Activated B cell treated with CpG ODN at 0.5 μM for 24 hours (primary cell): Measurements from ENCODE around the gene CABP7. TPM values are rescaled to one million over a fixed set of nuclear protein-coding genes. Genes with fewer than 3 reads are reported as not detected.
A peak's percentile ranks its signal among the peaks of the same experiment; 100 is the strongest.

Experiments used
- ATAC-seq: fragments of 200-7000 bp; cut with Tn5 transposase; one replicate; pipeline ENCODE4 v1.10.0; 2021; ENCODE audit warnings: low read depth, mild to moderate bottlenecking, moderate library complexity
- CTCF ChIA-PET: fragments of 350-600 bp; sonication (Branson Sonifier 250); formaldehyde crosslinking; loops from one replicate; lab custom pipeline; 2021; ENCODE audit warnings: antibody characterized with exemption; lab: Charles Lee
- POLR2A ChIA-PET: fragments of 350-600 bp; sonication (Branson Sonifier 250); formaldehyde crosslinking; loops from one replicate; lab custom pipeline; 2021; ENCODE audit warnings: antibody characterized with exemption; lab: Charles Lee
- DNase-seq: peaks from one replicate; pipeline ENCODE4 v3.0.0; 2022
- H3K27ac Mint-ChIP-seq: one replicate; pipeline ENCODE4 v1.8.0; 2020; ENCODE audit warnings: mixed read lengths
- H3K27me3 Mint-ChIP-seq: one replicate; pipeline ENCODE4 v1.8.0; 2021; ENCODE audit warnings: mixed read lengths
- H3K36me3 Mint-ChIP-seq: one replicate; pipeline ENCODE4 v1.8.0; 2021; ENCODE audit warnings: low read depth, mixed read lengths
- H3K4me1 Mint-ChIP-seq: one replicate; pipeline ENCODE4 v1.8.0; 2021; ENCODE audit warnings: mixed read lengths
- H3K4me3 Mint-ChIP-seq: one replicate; pipeline ENCODE4 v1.8.0; 2020; ENCODE audit warnings: mild to moderate bottlenecking, mixed read lengths
- H3K9me3 Mint-ChIP-seq: one replicate; pipeline ENCODE4 v1.8.0; 2020; ENCODE audit warnings: mixed read lengths
- CTCF ChIP-seq: fragments of 200-600 bp; IDR thresholded peaks from one replicate; pipeline ENCODE4 v1.8.0; 2022; ENCODE audit warnings: antibody characterized with exemption, mild to moderate bottlenecking
- intact Hi-C: fragments of 100-400 bp; cut with micrococcal nuclease; formaldehyde crosslinking; loops from one replicate; pipeline ENCODE4 v1.15.1; 2024
- total RNA-seq: library from RNA; stranded (reverse); gene quantifications from 2 replicates; pipeline ENCODE4 v1.2.3, GENCODE V29; 2022

The CABP7 gene
- total RNA-seq, 1 donor from 2014 or later: 0.07 TPM

GRCh38 chr22:29702000-29702930 lies 17.5 kb upstream of the CABP7 start:
- Mint-ChIP-seq H3K27ac (no peak overlapping the region), H3K27me3 (peaks cover 7% of the 10 kb centered on the region), H3K9me3 (no peaks in the 10 kb centered on the region), H3K36me3 (peaks cover 9% of the 10 kb centered on the region), H3K4me1 (peaks cover 20% of the 10 kb centered on the region), H3K4me3 (no peak overlapping the region)
- ATAC-seq (no peak), DNase-seq (no peak)
- no peak for TF ChIP-seq CTCF
- ChIA-PET CTCF (interaction anchor here (1.6 kb wide), 2 partner anchors 13 to 303 kb away, joined by 3 to 6 read pairs; no protein-coding TSS in a partner anchor), POLR2A (no interaction called here)
- intact Hi-C loops: no loop called here

- H3K27ac Mint-ChIP-seq: no peak overlapping the region
- intact Hi-C loops: no loop called here
- ATAC-seq (peak; percentile 60), DNase-seq (no peak)
- no peak for TF ChIP-seq CTCF
- ChIA-PET POLR2A (no interaction called here), CTCF (interaction anchor here (1.6 kb wide), 1 partner anchor 13 kb away, joined by 3 read pairs; no protein-coding TSS in a partner anchor)
- H3K27me3 Mint-ChIP-seq: peaks cover 10% of the 10 kb centered on the region
- peaks cover 3% of the 10 kb centered on the region for H3K36me3 Mint-ChIP-seq
- H3K9me3 Mint-ChIP-seq: no peaks in the 10 kb centered on the region
- peak overlapping the region; percentile 37 for H3K4me3 Mint-ChIP-seq
- H3K4me1 Mint-ChIP-seq: peaks cover 20% of the 10 kb centered on the region
Measured at GRCh38 chr22:29702931-29703501, 16.8 kb upstream of the CABP7 start.

DNA sequence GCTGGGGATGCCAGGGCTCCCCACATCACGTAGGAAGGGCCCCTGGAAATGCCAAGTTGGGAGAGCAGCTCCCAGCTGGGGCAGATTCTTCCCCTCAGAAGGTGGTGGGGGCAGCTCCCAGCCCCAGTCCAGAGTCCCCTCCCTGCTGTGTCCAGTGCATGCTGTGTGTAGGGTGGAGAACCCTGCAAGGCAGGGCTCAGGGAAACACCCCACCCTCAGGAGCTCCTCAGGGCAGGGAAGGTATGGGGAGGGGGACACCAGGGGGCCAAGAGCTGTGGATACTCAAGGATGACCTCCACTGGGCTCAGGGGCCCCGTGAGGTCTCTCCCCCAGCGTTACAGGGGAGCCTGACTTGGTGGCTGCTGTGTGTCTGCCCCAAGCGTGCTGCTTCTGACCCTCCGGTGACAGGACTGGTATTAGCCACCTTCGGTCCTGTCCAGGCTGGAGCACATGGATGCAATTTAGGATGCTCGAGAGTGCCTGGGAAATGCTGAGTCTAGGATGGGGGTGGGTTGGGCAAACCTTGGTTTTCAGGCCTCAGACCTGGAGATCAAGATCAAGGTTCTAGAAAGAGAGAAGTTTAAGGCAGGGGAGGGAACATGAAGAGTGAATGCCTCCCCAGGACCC lies 16.1 kb upstream of the CABP7 start:
- Mint-ChIP-seq H3K36me3 (no peaks in the 10 kb centered on the region), H3K27ac (no peak overlapping the region), H3K4me1 (peaks cover 20% of the 10 kb centered on the region), H3K9me3 (no peaks in the 10 kb centered on the region), H3K27me3 (peaks cover 10% of the 10 kb centered on the region), H3K4me3 (no peak overlapping the region)
- no peak for ATAC-seq
- no peak for TF ChIP-seq CTCF
- ChIA-PET CTCF (no interaction called here), POLR2A (no interaction called here)
- no peak for DNase-seq
- intact Hi-C loops: no loop called here

DNA sequence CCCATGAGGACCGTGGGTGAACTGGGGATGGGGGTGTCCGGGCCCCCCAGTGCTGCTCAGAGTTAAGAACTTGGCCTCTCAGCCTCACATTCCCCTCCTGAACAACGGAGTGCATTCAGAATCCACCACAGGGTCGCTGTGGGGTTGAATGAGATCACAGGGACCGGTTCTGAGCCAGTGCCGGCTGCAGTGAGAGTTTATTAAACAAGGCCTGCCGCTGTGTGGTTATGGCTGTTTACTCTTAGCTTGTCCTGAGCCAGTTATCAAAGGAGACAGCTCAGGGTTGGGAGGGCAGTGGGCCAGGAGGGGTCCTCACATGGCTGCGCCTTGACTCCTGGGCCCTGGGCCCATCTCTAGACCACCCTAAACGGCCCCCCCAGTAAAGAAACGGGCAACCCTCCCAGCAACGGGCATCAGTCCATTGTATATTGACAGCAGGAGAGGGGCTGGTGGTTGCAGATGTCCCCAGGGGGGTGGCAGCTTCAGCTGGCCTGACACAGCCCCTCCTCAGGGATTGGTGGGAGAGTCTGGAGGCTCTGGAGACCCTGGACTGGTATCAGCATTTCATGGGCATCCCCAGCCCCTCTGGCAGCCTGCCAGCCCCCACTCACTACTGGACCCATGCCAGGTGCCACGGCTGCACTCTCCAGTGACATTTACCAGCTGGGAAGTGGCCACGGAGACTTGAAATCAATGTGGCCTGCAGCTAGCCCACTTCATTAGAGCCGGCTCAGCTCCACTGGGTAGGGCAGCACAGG lies 15.1 kb upstream of the CABP7 start:
- POLR2A ChIA-PET: no interaction called here
- H3K27ac Mint-ChIP-seq: no peak overlapping the region
- no peak overlapping the region for H3K4me3 Mint-ChIP-seq
- no peaks in the 10 kb centered on the region for H3K36me3 Mint-ChIP-seq
- DNase-seq (no peak), ATAC-seq (no peak)
- peaks cover 10% of the 10 kb centered on the region for H3K27me3 Mint-ChIP-seq
- peaks cover 20% of the 10 kb centered on the region for H3K4me1 Mint-ChIP-seq
- CTCF ChIA-PET: no interaction called here
- intact Hi-C loops: no loop called here
- TF ChIP-seq CTCF: no peak
- H3K9me3 Mint-ChIP-seq: no peaks in the 10 kb centered on the region
